Measurements from ENCODE around the gene CCDC15. TPM values are rescaled to one million over a fixed set of nuclear protein-coding genes. Genes with fewer than 3 reads are reported as not detected.

The CCDC15 gene
- total RNA-seq, 2 experiments from 2014 or later, result 4.2 to 4.8 TPM

DNA sequence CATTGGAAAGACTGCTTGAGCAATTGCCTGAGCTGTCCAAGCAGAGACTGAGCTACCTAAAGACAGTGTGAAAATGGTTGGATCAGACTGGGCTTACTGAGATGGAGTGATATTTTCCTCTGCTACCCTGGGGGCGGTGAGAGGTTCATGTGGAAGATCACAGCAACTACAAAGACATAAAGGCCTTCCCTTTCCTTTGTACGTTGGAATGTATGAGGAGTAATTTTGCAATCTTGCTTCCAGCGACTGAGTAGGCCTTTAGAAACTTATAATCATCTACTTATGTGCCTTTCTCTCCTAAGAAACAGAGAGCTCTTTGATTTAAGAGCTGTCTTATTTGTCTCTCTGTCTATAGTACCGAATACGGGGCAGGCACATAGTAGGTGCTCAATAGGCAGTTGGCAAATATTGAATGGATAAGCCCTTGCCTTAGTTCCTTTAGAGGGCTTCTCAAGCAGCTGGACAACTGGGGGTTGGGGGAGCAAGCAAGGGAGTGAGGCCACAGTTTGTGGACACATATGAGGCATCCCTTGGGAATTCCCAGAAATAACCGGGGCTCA is 15.7 kb upstream of the CCDC15 start:
- TF ChIP-seq, protein P1, sequence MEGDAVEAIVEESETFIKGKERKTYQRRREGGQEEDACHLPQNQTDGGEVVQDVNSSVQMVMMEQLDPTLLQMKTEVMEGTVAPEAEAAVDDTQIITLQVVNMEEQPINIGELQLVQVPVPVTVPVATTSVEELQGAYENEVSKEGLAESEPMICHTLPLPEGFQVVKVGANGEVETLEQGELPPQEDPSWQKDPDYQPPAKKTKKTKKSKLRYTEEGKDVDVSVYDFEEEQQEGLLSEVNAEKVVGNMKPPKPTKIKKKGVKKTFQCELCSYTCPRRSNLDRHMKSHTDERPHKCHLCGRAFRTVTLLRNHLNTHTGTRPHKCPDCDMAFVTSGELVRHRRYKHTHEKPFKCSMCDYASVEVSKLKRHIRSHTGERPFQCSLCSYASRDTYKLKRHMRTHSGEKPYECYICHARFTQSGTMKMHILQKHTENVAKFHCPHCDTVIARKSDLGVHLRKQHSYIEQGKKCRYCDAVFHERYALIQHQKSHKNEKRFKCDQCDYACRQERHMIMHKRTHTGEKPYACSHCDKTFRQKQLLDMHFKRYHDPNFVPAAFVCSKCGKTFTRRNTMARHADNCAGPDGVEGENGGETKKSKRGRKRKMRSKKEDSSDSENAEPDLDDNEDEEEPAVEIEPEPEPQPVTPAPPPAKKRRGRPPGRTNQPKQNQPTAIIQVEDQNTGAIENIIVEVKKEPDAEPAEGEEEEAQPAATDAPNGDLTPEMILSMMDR (IDR thresholded peaks at IDR 0.05), result no peak
- CTCF ChIA-PET, result interaction anchor here (1.3 kb wide), 1 partner anchor 16 kb away, joined by 5 read pairs; the partner anchor contains the start of gene CCDC15
- no peak for DNase-seq
- no peak for ATAC-seq
- intact Hi-C loops (cut with micrococcal nuclease), result no loop called here
- H3K27me3 Mint-ChIP-seq, result peaks cover 2% of the 10 kb centered on the region
- no peak overlapping the region for H3K27ac Mint-ChIP-seq
- no peak overlapping the region for H3K4me3 Mint-ChIP-seq
- H3K36me3 Mint-ChIP-seq (ENCODE audit: low read depth), result no peaks in the 10 kb centered on the region
- no peaks in the 10 kb centered on the region for H3K9me3 Mint-ChIP-seq
- H3K4me1 Mint-ChIP-seq (ENCODE audit: low read depth), result peaks cover 9% of the 10 kb centered on the region
- POLR2A ChIA-PET, result interaction anchor here (1.0 to 1.3 kb wide), 2 partner anchors 15 to 202 kb away, joined by 3 to 6 read pairs; partner anchors contain the start of gene CCDC15

DNA sequence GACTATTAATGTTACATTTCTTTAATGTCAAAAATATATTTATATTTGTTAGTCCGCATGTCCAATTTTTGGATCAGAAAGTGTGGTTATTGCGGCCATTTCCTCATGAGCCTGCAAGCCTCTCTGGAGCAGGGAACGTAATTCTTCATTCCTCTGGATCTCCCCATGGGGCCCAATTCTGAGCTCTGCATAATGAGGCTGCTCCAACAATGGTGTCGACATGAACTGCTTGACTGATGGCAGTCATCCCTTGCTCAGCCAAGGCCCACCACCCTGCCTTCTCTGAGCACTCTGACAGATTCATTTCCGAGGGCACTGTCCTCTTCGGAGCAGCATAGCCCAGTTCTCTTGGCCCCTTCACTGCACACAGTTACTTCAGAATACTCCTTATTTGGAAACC is 15.0 kb upstream of the CCDC15 start:
- TF ChIP-seq, protein P1 (IDR thresholded peaks at IDR 0.05), result no peak
- DNase-seq (no peak), ATAC-seq (no peak)
- ChIA-PET POLR2A (interaction anchor here (0.6 to 1.3 kb wide), 3 partner anchors 15 to 202 kb away, joined by 3 to 6 read pairs (median 4); partner anchors contain the start of gene CCDC15), CTCF (interaction anchor here (1.3 kb wide), 1 partner anchor 15 kb away, joined by 5 read pairs; the partner anchor contains the start of gene CCDC15)
- Mint-ChIP-seq H3K36me3 (ENCODE audit: low read depth) (no peaks in the 10 kb centered on the region), H3K9me3 (no peaks in the 10 kb centered on the region), H3K4me1 (ENCODE audit: low read depth) (peaks cover 15% of the 10 kb centered on the region), H3K27ac (no peak overlapping the region), H3K27me3 (peaks cover 2% of the 10 kb centered on the region), H3K4me3 (no peak overlapping the region)
- intact Hi-C loops (cut with micrococcal nuclease), result no loop called here

DNA sequence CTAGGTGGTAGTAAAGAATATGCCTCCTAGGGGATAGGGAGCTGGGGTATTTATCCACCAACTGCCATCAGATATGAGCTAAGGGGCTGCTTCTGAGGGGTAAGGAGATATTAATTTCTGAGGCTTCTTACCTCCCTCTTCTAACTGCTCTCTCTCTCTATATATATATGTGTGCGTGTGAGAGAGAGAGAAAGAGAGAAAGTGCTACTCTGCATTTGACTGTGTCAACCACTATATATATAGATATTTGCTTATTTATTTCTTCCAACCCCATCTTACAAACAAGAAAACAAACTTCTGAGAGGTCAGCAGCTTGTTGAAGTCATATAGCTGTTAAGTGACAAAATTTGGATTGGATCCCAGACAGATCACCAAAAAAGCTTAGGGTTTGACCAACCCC is 12.3 kb upstream of the CCDC15 start:
- ATAC-seq (no peak), DNase-seq (no peak)
- TF ChIP-seq, protein P1 (IDR thresholded peaks at IDR 0.05), result no peak
- H3K27me3 Mint-ChIP-seq, result no peaks in the 10 kb centered on the region
- H3K4me3 Mint-ChIP-seq, result no peak overlapping the region
- CTCF ChIA-PET, result interaction anchor here (0.9 to 1.8 kb wide), 6 partner anchors 9 to 201 kb away, joined by 3 to 6 read pairs (median 4); partner anchors contain the start of gene CCDC15
- no peaks in the 10 kb centered on the region for H3K36me3 Mint-ChIP-seq (ENCODE audit: low read depth)
- intact Hi-C loops (cut with micrococcal nuclease), result no loop called here
- H3K9me3 Mint-ChIP-seq, result no peaks in the 10 kb centered on the region
- POLR2A ChIA-PET, result interaction anchor here (1.4 to 1.5 kb wide), 2 partner anchors 8 to 13 kb away, joined by 3 to 4 read pairs; no protein-coding TSS in a partner anchor
- H3K27ac Mint-ChIP-seq, result no peak overlapping the region
- H3K4me1 Mint-ChIP-seq (ENCODE audit: low read depth), result peaks cover 16% of the 10 kb centered on the region

DNA sequence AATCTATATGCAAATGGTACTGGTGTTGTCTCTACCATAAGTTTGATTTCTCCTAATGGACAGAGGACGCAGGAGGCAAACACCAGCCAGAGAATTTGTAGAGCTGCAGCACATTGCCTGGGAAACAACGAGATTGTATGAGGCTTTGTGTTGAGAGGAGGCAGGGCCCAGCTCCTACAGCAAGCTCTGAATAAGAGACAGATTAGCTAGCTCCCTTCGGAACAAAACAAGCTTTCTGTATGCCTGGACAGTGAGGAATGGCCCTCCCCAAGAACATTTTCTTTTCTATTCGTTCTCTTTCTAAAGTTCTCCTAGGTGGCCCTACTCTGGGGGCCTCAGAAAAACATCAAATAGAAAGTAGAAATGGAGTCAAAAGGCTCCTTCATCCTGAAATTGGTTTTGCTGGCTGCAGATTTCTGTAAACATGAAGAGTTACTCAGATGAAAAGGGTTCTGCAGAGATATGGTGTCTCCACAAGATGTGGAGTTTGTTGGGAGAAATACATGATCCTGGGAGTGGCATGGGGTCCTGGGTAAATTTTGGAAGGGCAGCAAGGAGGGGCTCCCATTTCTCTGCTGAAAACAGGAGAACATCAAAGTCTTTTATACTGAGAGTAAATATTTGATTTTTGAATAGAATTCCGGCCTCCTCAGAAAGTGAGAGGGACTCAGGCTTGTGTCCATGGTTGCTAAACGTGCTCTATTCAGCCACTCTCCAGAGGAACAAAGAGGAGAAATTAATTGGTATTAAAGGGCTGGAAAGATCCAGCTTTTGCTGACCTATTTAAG is 11.3 kb upstream of the CCDC15 start:
- Mint-ChIP-seq H3K4me3 (no peak overlapping the region), H3K9me3 (no peaks in the 10 kb centered on the region), H3K4me1 (ENCODE audit: low read depth) (peaks cover 16% of the 10 kb centered on the region), H3K27ac (no peak overlapping the region), H3K27me3 (no peaks in the 10 kb centered on the region), H3K36me3 (ENCODE audit: low read depth) (no peaks in the 10 kb centered on the region)
- intact Hi-C loops (cut with micrococcal nuclease), result no loop called here
- ATAC-seq, result no peak
- ChIA-PET CTCF (interaction anchor here (0.7 to 1.8 kb wide), 4 partner anchors 8 to 200 kb away, joined by 3 to 6 read pairs (median 5); partner anchors contain the start of gene CCDC15), POLR2A (interaction anchor here (0.7 to 1.4 kb wide), 3 partner anchors 11 to 22 kb away, joined by 3 read pairs; no protein-coding TSS in a partner anchor)
- no peak for DNase-seq
- TF ChIP-seq, protein P1 (IDR thresholded peaks at IDR 0.05), result no peak
